HCT116 (cell line): ENCODE results near the gene CPA5. TPM values are rescaled to one million over a fixed set of nuclear protein-coding genes. Genes with fewer than 3 reads are reported as not detected.

ENCODE experiments used
- ATAC-seq: fragments of 200-7000 bp; cut with Tn5 transposase; 2 replicates; pipeline ENCODE4 v1.9.1; 2020; ENCODE audit warnings: mild to moderate bottlenecking, moderate library complexity
- BruUV-seq: library from RNA; stranded (reverse); fragments of 400-500 nt; replicated peaks from 2 replicates; lab custom pipeline; 2021; lab: Mats Ljungman, UMichigan
- CTCF ChIA-PET: fragments of 300-600 bp; sonication (Branson Sonifier 250); formaldehyde crosslinking; loops from one replicate; lab custom pipeline; 2021; ENCODE audit warnings: antibody characterized with exemption; lab: Charles Lee
- POLR2A ChIA-PET: fragments of 300-600, 350-600 bp; sonication (Branson Sonifier 250); formaldehyde crosslinking; loops from one replicate; lab custom pipeline; 2021; ENCODE audit warnings: antibody characterized with exemption; lab: Charles Lee
- RAD21 ChIA-PET, 2 experiments: fragments of 300-600 bp; sonication (Branson Sonifier 250); formaldehyde crosslinking; loops; one replicate each; lab custom pipeline; 2023; ENCODE audit warnings: low total read pairs in 2 of 2; ENCODE audit not compliant: uncharacterized antibody in 2 of 2, unreplicated experiment in 2 of 2, low non-redundant PET in 1 of 2; lab: Charles Lee
- DNase-seq: peaks from one replicate; pipeline ENCODE4 v3.0.0-alpha.2; 2010; ENCODE audit warnings: low read depth, low spot score
- H2AFZ ChIP-seq: fragments of 200-600 bp; shearing (Covaris generic), sonication (generic); 2 replicates; pipeline ENCODE4 v1.6.1; 2017; ENCODE audit warnings: low read depth, mixed run types, mixed read lengths, antibody characterized with exemption, low read length; ENCODE audit not compliant: poor library complexity, severe bottlenecking
- H3K27ac ChIP-seq: 2 replicates; pipeline ENCODE4 v1.5.1; 2012; ENCODE audit warnings: low read depth, low read length
- H3K27me3 ChIP-seq: fragments of 200-600 bp; sonication (generic); 2 replicates; pipeline ENCODE4 v1.6.1; 2016; ENCODE audit warnings: mixed run types, low read length, mixed read lengths; ENCODE audit not compliant: insufficient read depth
- H3K36me3 ChIP-seq, 2 experiments: fragments of 200-500 bp in 1 of 2; fragments of 200-600 bp in 1 of 2; sonication (Bioruptor generic) in 1 of 2; sonication (generic) in 1 of 2; 2 replicates each; pipeline versions ENCODE4 v1.5.1 to v1.6.1; 2014 to 2016; ENCODE audit warnings: low read length in 2 of 2, inconsistent platforms in 1 of 2, mixed read lengths in 1 of 2, mixed run types in 1 of 2; ENCODE audit not compliant: insufficient read depth in 2 of 2, control insufficient read depth in 1 of 2
- H3K4me1 ChIP-seq, 2 experiments: fragments of 200-600 bp in 1 of 2; sonication (generic) in 1 of 2; 2 replicates each; pipeline versions ENCODE4 v1.5.1 to v1.6.1; 2012 to 2017; ENCODE audit warnings: low read length in 2 of 2, inconsistent platforms in 1 of 2, mild to moderate bottlenecking in 1 of 2, mixed read lengths in 1 of 2, mixed run types in 1 of 2, moderate library complexity in 1 of 2; ENCODE audit not compliant: insufficient read depth in 2 of 2, control insufficient read depth in 1 of 2
- H3K4me2 ChIP-seq: fragments of 200-600 bp; sonication (generic); 2 replicates; pipeline ENCODE4 v1.6.1; 2017; ENCODE audit warnings: mixed run types, low read length, mixed read lengths
- H3K4me3 ChIP-seq, 2 experiments: fragments of 200-600 bp in 1 of 2; sonication (generic) in 1 of 2; replicated peaks in 1 of 2; 2 replicates each; pipeline ENCODE4 v1.5.1; 2011 to 2016; ENCODE audit warnings: low read length in 2 of 2, control low read depth in 1 of 2, low read depth in 1 of 2, mild to moderate bottlenecking in 1 of 2, mixed read lengths in 1 of 2, mixed run types in 1 of 2
- H3K79me2 ChIP-seq: fragments of 200-600 bp; sonication (generic); 2 replicates; pipeline ENCODE4 v1.6.1; 2017; ENCODE audit warnings: mild to moderate bottlenecking, mixed run types, low read length, moderate library complexity, mixed read lengths; ENCODE audit not compliant: insufficient read depth
- H3K9ac ChIP-seq: fragments of 200-600 bp; sonication (generic); 2 replicates; pipeline ENCODE4 v1.6.1; 2016; ENCODE audit warnings: low read length, mixed read lengths
- H3K9me2 ChIP-seq: fragments of 200-600 bp; sonication (generic), shearing (Covaris generic); 2 replicates; pipeline ENCODE4 v1.6.1; 2017; ENCODE audit warnings: mixed run types, mild to moderate bottlenecking, moderate library complexity; ENCODE audit not compliant: insufficient read depth
- H3K9me3 ChIP-seq, 2 experiments: fragments of 200-500 bp in 1 of 2; fragments of 200-600 bp in 1 of 2; sonication (Bioruptor generic) in 1 of 2; sonication (generic) in 1 of 2; 2 replicates each; pipeline ENCODE4 v1.6.1; 2014 to 2017; ENCODE audit warnings: low read length in 2 of 2, mixed read lengths in 2 of 2, inconsistent platforms in 1 of 2, low read depth in 1 of 2, mild to moderate bottlenecking in 1 of 2, mixed run types in 1 of 2, moderate library complexity in 1 of 2; ENCODE audit not compliant: control insufficient read depth in 1 of 2, insufficient read depth in 1 of 2
- H4K20me1 ChIP-seq: fragments of 200-600 bp; sonication (generic), shearing (Covaris generic); 2 replicates; pipeline ENCODE4 v1.6.1; 2017; ENCODE audit warnings: mixed run types, mild to moderate bottlenecking, moderate library complexity; ENCODE audit not compliant: insufficient read depth
- CBX3 ChIP-seq: IDR thresholded peaks from 2 replicates; pipeline ENCODE4 v1.6.1; 2012; ENCODE audit warnings: low read depth
- EGR1 ChIP-seq: IDR thresholded peaks from 2 replicates; pipeline ENCODE4 v1.6.1; 2012; ENCODE audit warnings: low read depth
- ELF1 ChIP-seq: IDR thresholded peaks from 2 replicates; pipeline ENCODE4 v1.6.1; 2012; ENCODE audit warnings: low read depth, borderline replicate concordance
- JUND ChIP-seq: IDR thresholded peaks from 2 replicates; pipeline ENCODE4 v1.6.1; 2012
- POLR2AphosphoS5 ChIP-seq: IDR thresholded peaks from 2 replicates; pipeline ENCODE4 v1.6.1; 2011; ENCODE audit warnings: mild to moderate bottlenecking, low read depth, low read length, moderate library complexity
- RAD21 ChIP-seq: IDR thresholded peaks from 2 replicates; pipeline ENCODE4 v1.6.1; 2012; ENCODE audit warnings: low read depth, mild to moderate bottlenecking
- ZFX ChIP-seq: fragments of 450-650 bp; IDR thresholded peaks from 2 replicates; pipeline ENCODE4 v1.6.1; 2017
- intact Hi-C: fragments of 100-400 bp; cut with micrococcal nuclease; formaldehyde crosslinking; loops from 2 replicates; pipeline ENCODE4 v1.10.0; 2022
- total RNA-seq: library from RNA; stranded (reverse); gene quantifications from one replicate; pipeline ENCODE4 v1.2.1, GENCODE V29; 2021; ENCODE audit not compliant: unreplicated experiment
- TF ChIP-seq, protein P1 (sequence below): IDR thresholded peaks from 2 replicates; pipeline ENCODE4 v1.6.1; 2012; ENCODE audit warnings: low read depth
- TF ChIP-seq, protein P2 (sequence below), 3 experiments: fragments of 200-600 bp in 1 of 3; sonication (generic) in 1 of 3; IDR thresholded peaks in 2 of 3; conservative IDR thresholded peaks in 1 of 3; 2 replicates each; pipeline ENCODE4 v1.5.1; 2012 to 2017; ENCODE audit warnings: low read depth in 2 of 3, low read length in 2 of 3, antibody characterized with exemption in 1 of 3, borderline replicate concordance in 1 of 3, control low read depth in 1 of 3, mild to moderate bottlenecking in 1 of 3, mixed read lengths in 1 of 3, mixed run types in 1 of 3, moderate library complexity in 1 of 3; ENCODE audit not compliant: insufficient read depth in 1 of 3

Gene CPA5
- total RNA-seq, 1 experiment from 2014 or later = not detected

DNA sequence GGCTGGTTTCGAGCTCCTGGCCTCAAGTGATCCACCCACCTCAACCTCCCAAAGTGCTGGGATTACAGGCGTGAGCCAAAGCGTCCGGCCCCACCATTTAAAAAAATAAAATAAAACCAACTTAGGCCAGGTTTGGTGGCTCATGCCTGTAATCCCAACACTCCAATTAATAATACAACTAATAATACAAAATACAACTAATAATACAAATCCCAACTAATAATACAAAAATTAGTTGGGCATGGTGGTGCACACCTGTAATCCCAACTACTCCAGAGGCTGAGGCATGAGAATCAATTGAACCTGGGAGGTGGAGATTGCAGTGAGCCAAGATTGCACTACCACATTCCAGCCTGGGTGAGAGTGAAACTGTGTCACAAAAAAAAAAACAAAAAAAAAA is 68.6 kb downstream of the CPA5 start:
- TF ChIP-seq POLR2AphosphoS5 (no peak), EGR1 (no peak), ZFX (no peak), JUND (no peak), RAD21 (no peak), CBX3 (no peak), ELF1 (no peak)
- TF ChIP-seq, protein P1, sequence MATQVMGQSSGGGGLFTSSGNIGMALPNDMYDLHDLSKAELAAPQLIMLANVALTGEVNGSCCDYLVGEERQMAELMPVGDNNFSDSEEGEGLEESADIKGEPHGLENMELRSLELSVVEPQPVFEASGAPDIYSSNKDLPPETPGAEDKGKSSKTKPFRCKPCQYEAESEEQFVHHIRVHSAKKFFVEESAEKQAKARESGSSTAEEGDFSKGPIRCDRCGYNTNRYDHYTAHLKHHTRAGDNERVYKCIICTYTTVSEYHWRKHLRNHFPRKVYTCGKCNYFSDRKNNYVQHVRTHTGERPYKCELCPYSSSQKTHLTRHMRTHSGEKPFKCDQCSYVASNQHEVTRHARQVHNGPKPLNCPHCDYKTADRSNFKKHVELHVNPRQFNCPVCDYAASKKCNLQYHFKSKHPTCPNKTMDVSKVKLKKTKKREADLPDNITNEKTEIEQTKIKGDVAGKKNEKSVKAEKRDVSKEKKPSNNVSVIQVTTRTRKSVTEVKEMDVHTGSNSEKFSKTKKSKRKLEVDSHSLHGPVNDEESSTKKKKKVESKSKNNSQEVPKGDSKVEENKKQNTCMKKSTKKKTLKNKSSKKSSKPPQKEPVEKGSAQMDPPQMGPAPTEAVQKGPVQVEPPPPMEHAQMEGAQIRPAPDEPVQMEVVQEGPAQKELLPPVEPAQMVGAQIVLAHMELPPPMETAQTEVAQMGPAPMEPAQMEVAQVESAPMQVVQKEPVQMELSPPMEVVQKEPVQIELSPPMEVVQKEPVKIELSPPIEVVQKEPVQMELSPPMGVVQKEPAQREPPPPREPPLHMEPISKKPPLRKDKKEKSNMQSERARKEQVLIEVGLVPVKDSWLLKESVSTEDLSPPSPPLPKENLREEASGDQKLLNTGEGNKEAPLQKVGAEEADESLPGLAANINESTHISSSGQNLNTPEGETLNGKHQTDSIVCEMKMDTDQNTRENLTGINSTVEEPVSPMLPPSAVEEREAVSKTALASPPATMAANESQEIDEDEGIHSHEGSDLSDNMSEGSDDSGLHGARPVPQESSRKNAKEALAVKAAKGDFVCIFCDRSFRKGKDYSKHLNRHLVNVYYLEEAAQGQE = no peak
- TF ChIP-seq, protein P2, sequence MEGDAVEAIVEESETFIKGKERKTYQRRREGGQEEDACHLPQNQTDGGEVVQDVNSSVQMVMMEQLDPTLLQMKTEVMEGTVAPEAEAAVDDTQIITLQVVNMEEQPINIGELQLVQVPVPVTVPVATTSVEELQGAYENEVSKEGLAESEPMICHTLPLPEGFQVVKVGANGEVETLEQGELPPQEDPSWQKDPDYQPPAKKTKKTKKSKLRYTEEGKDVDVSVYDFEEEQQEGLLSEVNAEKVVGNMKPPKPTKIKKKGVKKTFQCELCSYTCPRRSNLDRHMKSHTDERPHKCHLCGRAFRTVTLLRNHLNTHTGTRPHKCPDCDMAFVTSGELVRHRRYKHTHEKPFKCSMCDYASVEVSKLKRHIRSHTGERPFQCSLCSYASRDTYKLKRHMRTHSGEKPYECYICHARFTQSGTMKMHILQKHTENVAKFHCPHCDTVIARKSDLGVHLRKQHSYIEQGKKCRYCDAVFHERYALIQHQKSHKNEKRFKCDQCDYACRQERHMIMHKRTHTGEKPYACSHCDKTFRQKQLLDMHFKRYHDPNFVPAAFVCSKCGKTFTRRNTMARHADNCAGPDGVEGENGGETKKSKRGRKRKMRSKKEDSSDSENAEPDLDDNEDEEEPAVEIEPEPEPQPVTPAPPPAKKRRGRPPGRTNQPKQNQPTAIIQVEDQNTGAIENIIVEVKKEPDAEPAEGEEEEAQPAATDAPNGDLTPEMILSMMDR (IDR thresholded peaks at IDR 0.05 in 2 of 3, conservative IDR thresholded peaks at IDR 0.05 in 1 of 3; ENCODE audit: borderline replicate concordance in 1 of 3, insufficient read depth in 1 of 3, low read depth in 2 of 3, low read length in 2 of 3) = no peak
- H3K4me2 ChIP-seq = no peak overlapping the region
- no peak for DNase-seq
- no peaks in the 10 kb centered on the region for H3K9me2 ChIP-seq
- no peaks in the 10 kb centered on the region for H3K36me3 ChIP-seq
- H3K27me3 ChIP-seq = no peaks in the 10 kb centered on the region
- no peaks in the 10 kb centered on the region for H3K9me3 ChIP-seq
- ChIA-PET RAD21 (no interaction called here), CTCF (interaction anchor here (0.5 kb wide), 1 partner anchor 350 kb away, joined by 3 read pairs; no protein-coding TSS in a partner anchor), POLR2A (interaction anchor here (0.6 kb wide), 1 partner anchor 580 kb away, joined by 3 read pairs; no protein-coding TSS in a partner anchor)
- ATAC-seq = no peak
- H4K20me1 ChIP-seq = no peaks in the 10 kb centered on the region
- BruUV-seq = no TSS peak
- H3K4me3 ChIP-seq = no peak overlapping the region
- no peak overlapping the region for H3K27ac ChIP-seq
- no peak overlapping the region for H2AFZ ChIP-seq
- no peaks in the 10 kb centered on the region for H3K79me2 ChIP-seq
- intact Hi-C loops = no loop called here
- H3K9ac ChIP-seq = no peak overlapping the region
- H3K4me1 ChIP-seq = no peaks in the 10 kb centered on the region
